Sciatic nerve (tissue), 2 donors: ENCODE results near the gene TC2N. TPM values are rescaled to one million over a fixed set of nuclear protein-coding genes. Genes with fewer than 3 reads are reported as not detected.
A peak's percentile ranks its signal among the peaks of the same experiment; 100 is the strongest.

Experiments used
- ATAC-seq: fragments of 200-7000 bp; cut with Tn5 transposase; one replicate; pipeline ENCODE4 v1.9.1; 2020; ENCODE audit warnings: mild to moderate bottlenecking, moderate library complexity
- DNase-seq: peaks from one replicate; pipeline ENCODE4 v3.0.0-alpha.2; 2020; ENCODE audit warnings: low spot score
- intact Hi-C: fragments of 100-400 bp; cut with DNase I; formaldehyde crosslinking; loops from one replicate; pipeline ENCODE4 v1.14.2; 2022
- total RNA-seq: library from RNA; stranded (reverse); fragmentation: NEBNext Ultra II Directional; extraction: Animal tissue kit (Norgen Biotek cat#: 25700); gene quantifications from one replicate; pipeline ENCODE4 v1.2.1, GENCODE V29; 2021
- donor health status: DM: no; HTN: no; CAD: no.
- donor health status: DM: no; HTN: no; CAD: no.

TC2N gene
- total RNA-seq, 1 donor from 2014 or later: 13.2 TPM

GRCh38 chr14:91891721-91892220 lies 24.4 kb upstream of the TC2N start:
- DNase-seq (no peak), ATAC-seq (peak; percentile 49)
- intact Hi-C loops: loop anchor here (10.0 kb wide), 1 partner anchor 53 kb away; the partner anchor contains the start of gene FBLN5

- DNase-seq (no peak), ATAC-seq (no peak)
- intact Hi-C loops: loop anchor here (10.0 kb wide), 1 partner anchor 54 kb away; the partner anchor contains the start of gene FBLN5
Measured at GRCh38 chr14:91891101-91891500, 23.8 kb upstream of the TC2N start.

GRCh38 chr14:91890291-91890749 lies 23.0 kb upstream of the TC2N start:
- ATAC-seq (peak; percentile 48), DNase-seq (no peak)
- intact Hi-C loops: loop anchor here (10.0 kb wide), 1 partner anchor 54 kb away; the partner anchor contains the start of gene FBLN5

- ATAC-seq: peak; percentile 66
- intact Hi-C loops: loop anchor here (10.0 kb wide), 1 partner anchor 55 kb away; the partner anchor contains the start of gene FBLN5
- no peak for DNase-seq
Measured at GRCh38 chr14:91889477-91890211, 22.3 kb upstream of the TC2N start.

GRCh38 chr14:91888641-91889476 lies 21.5 kb upstream of the TC2N start:
- ATAC-seq (no peak), DNase-seq (peak; percentile 37)
- intact Hi-C loops: no loop called here

- intact Hi-C loops: no loop called here
- no peak for DNase-seq
- no peak for ATAC-seq
Measured at GRCh38 chr14:91886961-91887360, 19.6 kb upstream of the TC2N start.

- intact Hi-C loops: no loop called here
- ATAC-seq (peak; percentile 12), DNase-seq (no peak)
Measured at GRCh38 chr14:91885839-91886238, 18.5 kb upstream of the TC2N start.

- intact Hi-C loops: no loop called here
- peak; percentile 13 for ATAC-seq
- DNase-seq: no peak
Measured at GRCh38 chr14:91885113-91885712, 17.9 kb upstream of the TC2N start.

- DNase-seq: no peak
- ATAC-seq: peak; percentile 55
- intact Hi-C loops: no loop called here
Measured at GRCh38 chr14:91884664-91885063, 17.3 kb upstream of the TC2N start.

GRCh38 chr14:91883753-91884152 lies 16.4 kb upstream of the TC2N start:
- peak; percentile 85 for ATAC-seq
- no peak for DNase-seq
- intact Hi-C loops: no loop called here

- ATAC-seq: no peak
- no peak for DNase-seq
- intact Hi-C loops: no loop called here
Measured at GRCh38 chr14:91882776-91883175, 15.4 kb upstream of the TC2N start.

- DNase-seq (no peak), ATAC-seq (no peak)
- intact Hi-C loops: no loop called here
Measured at GRCh38 chr14:91882369-91882768, 15.0 kb upstream of the TC2N start.

- no peak for DNase-seq
- ATAC-seq: no peak
- intact Hi-C loops: no loop called here
Measured at GRCh38 chr14:91879196-91879595, 11.9 kb upstream of the TC2N start.

- intact Hi-C loops: no loop called here
- ATAC-seq: no peak
- DNase-seq: no peak
Measured at GRCh38 chr14:91878274-91878673, 10.9 kb upstream of the TC2N start.

- intact Hi-C loops: no loop called here
- DNase-seq (no peak), ATAC-seq (no peak)
Measured at GRCh38 chr14:91877376-91877915, 10.1 kb upstream of the TC2N start.

GRCh38 chr14:91876492-91876891 lies 9.2 kb upstream of the TC2N start:
- DNase-seq (no peak), ATAC-seq (no peak)
- intact Hi-C loops: no loop called here

- ATAC-seq: no peak
- DNase-seq: no peak
- intact Hi-C loops: no loop called here
Measured at GRCh38 chr14:91875525-91876286, 8.4 kb upstream of the TC2N start.
